ENCODE results near the gene OLA1.

- TF ChIP-seq, protein P1, sequence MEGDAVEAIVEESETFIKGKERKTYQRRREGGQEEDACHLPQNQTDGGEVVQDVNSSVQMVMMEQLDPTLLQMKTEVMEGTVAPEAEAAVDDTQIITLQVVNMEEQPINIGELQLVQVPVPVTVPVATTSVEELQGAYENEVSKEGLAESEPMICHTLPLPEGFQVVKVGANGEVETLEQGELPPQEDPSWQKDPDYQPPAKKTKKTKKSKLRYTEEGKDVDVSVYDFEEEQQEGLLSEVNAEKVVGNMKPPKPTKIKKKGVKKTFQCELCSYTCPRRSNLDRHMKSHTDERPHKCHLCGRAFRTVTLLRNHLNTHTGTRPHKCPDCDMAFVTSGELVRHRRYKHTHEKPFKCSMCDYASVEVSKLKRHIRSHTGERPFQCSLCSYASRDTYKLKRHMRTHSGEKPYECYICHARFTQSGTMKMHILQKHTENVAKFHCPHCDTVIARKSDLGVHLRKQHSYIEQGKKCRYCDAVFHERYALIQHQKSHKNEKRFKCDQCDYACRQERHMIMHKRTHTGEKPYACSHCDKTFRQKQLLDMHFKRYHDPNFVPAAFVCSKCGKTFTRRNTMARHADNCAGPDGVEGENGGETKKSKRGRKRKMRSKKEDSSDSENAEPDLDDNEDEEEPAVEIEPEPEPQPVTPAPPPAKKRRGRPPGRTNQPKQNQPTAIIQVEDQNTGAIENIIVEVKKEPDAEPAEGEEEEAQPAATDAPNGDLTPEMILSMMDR (optimal IDR thresholded peaks at IDR 0.05 in 1 of 3, IDR thresholded peaks at IDR 0.05 in 1 of 3, conservative IDR thresholded peaks at IDR 0.05 in 1 of 3; ENCODE audit: extremely low read depth in 1 of 3, insufficient read depth in 2 of 3, low read length in 3 of 3): no peak
- TF ChIP-seq EZH2 (IDR thresholded peaks at IDR 0.05; ENCODE audit: low read length): no peak
Measured at GRCh38 chr2:174031226-174031625, 217.1 kb downstream of the OLA1 start.

Data from keratinocyte (primary cell).